Heart left ventricle (tissue), 16 donors: Measurements from ENCODE around the gene ZIC1. TPM values are rescaled to one million over a fixed set of nuclear protein-coding genes. Genes with fewer than 3 reads are reported as not detected.

Experiments
- ATAC-seq, 4 donors: fragments of 200-7000 bp; cut with Tn5 transposase; one replicate each; pipeline ENCODE4 v1.9.1; 2020 to 2022; ENCODE audit warnings: moderate library complexity in 4 of 4, mild to moderate bottlenecking in 3 of 4, moderate number of reproducible peaks in 1 of 4
- DNase-seq, 5 donors: peaks; one replicate each; pipeline ENCODE4 v3.0.0-alpha.2; 2020
- H3K27ac ChIP-seq, 12 donors: fragments of 200-600 bp; sonication (generic) in 4 of 12; one replicate each; pipeline versions ENCODE4 v1.5.0 to v1.8.0; 2016 to 2022; ENCODE audit warnings: mild to moderate bottlenecking in 2 of 12
- H3K27me3 ChIP-seq, 9 donors: fragments of 200-600 bp; sonication (generic) in 2 of 9; one replicate each; pipeline versions ENCODE4 v1.5.1 to v1.8.0; 2016 to 2022; ENCODE audit warnings: mild to moderate bottlenecking in 3 of 9
- H3K36me3 ChIP-seq, 9 donors: fragments of 200-600 bp; sonication (generic) in 2 of 9; one replicate each; pipeline versions ENCODE4 v1.5.0 to v1.8.0; 2018 to 2022; ENCODE audit warnings: mild to moderate bottlenecking in 2 of 9
- H3K4me1 ChIP-seq, 12 donors: fragments of 200-600 bp; sonication (generic) in 4 of 12; one replicate each; pipeline versions ENCODE4 v1.5.0 to v1.8.0; 2016 to 2022; ENCODE audit warnings: mild to moderate bottlenecking in 3 of 12
- H3K4me3 ChIP-seq, 12 donors: fragments of 200-600 bp; sonication (generic) in 4 of 12; one replicate each; pipeline versions ENCODE4 v1.5.0 to v1.8.0; 2017 to 2022; ENCODE audit warnings: mild to moderate bottlenecking in 9 of 12, moderate library complexity in 4 of 12
- H3K9me3 ChIP-seq, 12 donors: fragments of 200-600 bp; sonication (generic) in 4 of 12; one replicate each; pipeline versions ENCODE4 v1.5.0 to v1.8.0; 2016 to 2022; ENCODE audit warnings: mild to moderate bottlenecking in 1 of 12
- CTCF ChIP-seq, 12 donors: fragments of 200-600 bp; sonication (generic) in 4 of 12; IDR thresholded peaks; one replicate each; pipeline versions ENCODE4 v1.5.0 to v1.8.0; 2018 to 2022; ENCODE audit warnings: antibody characterized with exemption in 12 of 12, mild to moderate bottlenecking in 5 of 12
- POLR2A ChIP-seq, 2 donors: fragments of 450-650 bp; IDR thresholded peaks; one replicate each; pipeline ENCODE4 v1.6.1; 2017; ENCODE audit warnings: antibody characterized with exemption in 2 of 2, mild to moderate bottlenecking in 2 of 2, moderate library complexity in 2 of 2
- WGBS, 4 donors: extraction: QIAGEN DNeasy Blood & Tissue Kit in 2 of 4; methylation state at CpG; one replicate each; pipeline versions ENCODE4 v1.1.5 to v1.1.7; 2013 to 2018; 5-methylcytosine and 5-hydroxymethylcytosine counted together
- intact Hi-C, 10 donors: fragments of 100-400 bp; cut with DNase I; formaldehyde crosslinking; loops; one replicate each; pipeline versions ENCODE4 v1.11.1 to v1.14.2; 2022
- long read RNA-seq, 3 donors: library from polyadenylated mRNA; unstranded; transcript quantifications; one replicate each; pipeline ENCODE4 v2.0.0, GENCODE V29; 2020 to 2021
- polyA plus RNA-seq, 2 donors: library from polyadenylated mRNA; stranded (reverse); fragments of 200-250 nt; gene quantifications; one replicate each; pipeline ENCODE4 v1.2.3, GENCODE V29; 2013
- total RNA-seq, 9 donors: library from RNA; depleted of rRNA in 2 of 9; stranded (reverse); fragments of >200 nt in 2 of 9; fragmentation: NEBNext Ultra II Directional in 3 of 9; extraction: Animal tissue kit (Norgen Biotek cat#: 25700) in 3 of 9; gene quantifications; one replicate each; pipeline versions ENCODE4 v1.1.0 to v1.2.4, GENCODE V29; 2016 to 2023
- donor health status: ischemic (EF 13 %, LVEDD 7.1; RV severe dilation, severe dysfunction).
- donor health status: healthy with polysubstance abuse.
- donor health status: DM: no; HTN: yes; CAD: no.
- donor health status: DM: no; HTN: no; CAD: no.
- donor health status: ischemic (EF 25% LVEDD 6.9; RV normal size, moderate dysfunction).
- donor health status: ischemic (EF 25% LVEDD 5.7; RV mildly dilated, moderate dysfunction).
- donor health status: healthy.
- donor health status: DM: yes; HTN: yes; CAD: no.
- donor health status: ischemic (EF 35%, LVEDD 5.7; RV mildly dilated, moderate dysfunction).
- donor health status: nonischemic (EF 11% LVEDD 7.7; RV severe dilation, severe dysfunction).
- donor health status: DM: yes; HTN: yes; CAD: no.
- donor health status: PGD.
- donor health status: ischemic (EF 29% LVEDD 5.4; RV normal size, mild dysfunction).
- donor health status: nonischemic (EF 23%, LVEDD 6.1; RV moderate dilation, normal function).

The ZIC1 gene
- total RNA-seq (under 1 TPM in 1 of 9 donors, not detected in 8; 0.42 TPM), polyA plus RNA-seq (not detected)
- long read RNA-seq, donor 1, result 0 reads
- long read RNA-seq, donor 2, result 0 reads
- long read RNA-seq, donor 3, result 0 reads

- H3K4me3 ChIP-seq, result peak within 1 kb of the TSS in 11 of 12 donors; percentile 9 to 42 (median 31)
- TF ChIP-seq POLR2A (IDR thresholded peaks at IDR 0.05), result no peak
- TF ChIP-seq CTCF (IDR thresholded peaks at IDR 0.05), result no peak
- DNase-seq (no peak), ATAC-seq (no peak)
- 4 to 8% (median 6%) methylated on average over 73 to 80 of the region's 80 CpGs for WGBS, 4 donors
- H3K4me1 ChIP-seq, result peaks cover 0 to 48% (median 24%) of the 10 kb centered on the region in 12 donors
- H3K27ac ChIP-seq, result no peak within 1 kb of the TSS
- H3K27me3 ChIP-seq, result peaks cover 91 to 100% (median 98%) of the 10 kb centered on the region in 9 donors
- H3K36me3 ChIP-seq, result no peaks in the 10 kb centered on the region
- H3K9me3 ChIP-seq, result peaks cover 0 to 4% (median 0%) of the 10 kb centered on the region in 12 donors
- intact Hi-C loops, result loop anchor here in 1 of 10 donors (10.0 kb wide), 1 partner anchor 45 kb away; no protein-coding TSS in a partner anchor
Measured at GRCh38 chr3:147409143-147410115, at the start of gene ZIC1. ZIC1 (plus strand) TSS chr3:147409365; CDS start chr3:147410113, 748 bp downstream.

- H3K4me1 ChIP-seq, result peaks cover 0 to 4% (median 0%) of the 10 kb centered on the region in 12 donors
- TF ChIP-seq POLR2A (IDR thresholded peaks at IDR 0.05), result no peak
- TF ChIP-seq CTCF (IDR thresholded peaks at IDR 0.05), result no peak
- no peak overlapping the region for H3K27ac ChIP-seq
- no peaks in the 10 kb centered on the region for H3K36me3 ChIP-seq
- no peak overlapping the region for H3K4me3 ChIP-seq
- intact Hi-C loops, result loop anchor here in 1 of 10 donors (10.0 kb wide), 1 partner anchor 55 kb away; no protein-coding TSS in a partner anchor
- peaks cover 46 to 98% (median 77%) of the 10 kb centered on the region in 9 donors for H3K27me3 ChIP-seq
- DNase-seq, result no peak
- 18 to 35% (median 25%) methylated on average over 5 of the region's 5 CpGs for WGBS, 4 donors
- no peaks in the 10 kb centered on the region for H3K9me3 ChIP-seq
- no peak for ATAC-seq
Measured at GRCh38 chr3:147360051-147360439, 49.1 kb upstream of the ZIC1 start.

- Histone ChIP-seq H3K27ac (no peak overlapping the region), H3K36me3 (no peaks in the 10 kb centered on the region), H3K4me3 (no peak overlapping the region), H3K27me3 (peaks cover 41 to 98% (median 79%) of the 10 kb centered on the region in 9 donors), H3K4me1 (peaks cover 0 to 4% (median 0%) of the 10 kb centered on the region in 12 donors), H3K9me3 (no peaks in the 10 kb centered on the region)
- ATAC-seq (no peak), DNase-seq (no peak)
- intact Hi-C loops, result loop anchor here in 1 of 10 donors (10.0 kb wide), 1 partner anchor 54 kb away; no protein-coding TSS in a partner anchor
- TF ChIP-seq CTCF (IDR thresholded peaks at IDR 0.05) (no peak), POLR2A (IDR thresholded peaks at IDR 0.05) (no peak)
- 6 to 13% (median 7%) methylated on average over 21 of the region's 21 CpGs for WGBS, 4 donors
Measured at GRCh38 chr3:147360646-147361453, 48.3 kb upstream of the ZIC1 start.
